Endothelial cell of umbilical vein (primary cell): Measurements from ENCODE around the gene CCR8. TPM values are rescaled to one million over a fixed set of nuclear protein-coding genes. Genes with fewer than 3 reads are reported as not detected.

Experiments
- BruUV-seq: library from RNA; stranded (reverse); fragments of 400-500 nt; replicated peaks from 2 replicates; lab custom pipeline; 2021; lab: Mats Ljungman, UMichigan
- CTCF ChIA-PET: fragments of 300-600, 350-600 bp; sonication (Branson Sonifier 250); formaldehyde crosslinking; loops from one replicate; lab custom pipeline; 2021; ENCODE audit warnings: antibody characterized with exemption, inconsistent platforms; lab: Charles Lee
- POLR2A ChIA-PET: fragments of 300-600, 350-600 bp; sonication (Branson Sonifier 250); formaldehyde crosslinking; loops from one replicate; lab custom pipeline; 2021; ENCODE audit warnings: antibody characterized with exemption, inconsistent platforms; lab: Charles Lee
- DNase-seq: peaks from one replicate; pipeline ENCODE4 v3.0.0-alpha.2; 2011; ENCODE audit warnings: low read depth, low spot score
- FAIRE-seq: peaks from 2 replicates; lab custom pipeline; 2011; peaks lifted over from hg19 to GRCh38; lab: Jason Lieb, UNC
- H2AFZ ChIP-seq: 2 replicates; pipeline ENCODE4 v1.6.0; 2012; ENCODE audit warnings: low read depth, low read length, control low read depth, inconsistent platforms
- H3K27ac ChIP-seq: 2 replicates; pipeline ENCODE4 v1.5.1; 2011; ENCODE audit warnings: low read depth, mild to moderate bottlenecking, control low read depth, low read length, moderate library complexity; ENCODE audit not compliant: insufficient read depth
- H3K27me3 ChIP-seq, 2 experiments: 2 replicates each; pipeline versions ENCODE4 v1.6.0 to v1.6.1; 2011; ENCODE audit warnings: low read length in 2 of 2, mixed read lengths in 1 of 2; ENCODE audit not compliant: control insufficient read depth in 2 of 2, insufficient read depth in 2 of 2
- H3K36me3 ChIP-seq, 2 experiments: 2 replicates in 1 of 2; 3 replicates in 1 of 2; pipeline ENCODE4 v1.5.1; 2011; ENCODE audit warnings: low read length in 2 of 2, mild to moderate bottlenecking in 1 of 2, moderate library complexity in 1 of 2; ENCODE audit not compliant: control insufficient read depth in 2 of 2, insufficient read depth in 2 of 2; ENCODE audit errors: extremely low read depth in 1 of 2
- H3K4me1 ChIP-seq: 3 replicates; pipeline ENCODE4 v1.5.1; 2011; ENCODE audit warnings: mild to moderate bottlenecking, low read length; ENCODE audit not compliant: control insufficient read depth, insufficient read depth; ENCODE audit errors: extremely low read depth
- H3K4me2 ChIP-seq: 2 replicates; pipeline ENCODE4 v1.6.1; 2011; ENCODE audit warnings: low read length, control low read depth, mixed read lengths; ENCODE audit not compliant: insufficient read depth
- H3K4me3 ChIP-seq, 3 experiments: fragments of 200-600 bp in 1 of 3; sonication (generic), shearing (Covaris generic) in 1 of 3; replicated peaks in 1 of 3; 2 replicates each; pipeline ENCODE4 v1.5.1; 2011 to 2016; ENCODE audit warnings: control low read depth in 3 of 3, low read length in 3 of 3, mild to moderate bottlenecking in 2 of 3, inconsistent platforms in 1 of 3, low read depth in 1 of 3, moderate library complexity in 1 of 3; ENCODE audit not compliant: insufficient read depth in 1 of 3
- H3K79me2 ChIP-seq: 2 replicates; pipeline ENCODE4 v1.6.0; 2012; ENCODE audit warnings: low read length, inconsistent platforms; ENCODE audit not compliant: control insufficient read depth, insufficient read depth
- H3K9ac ChIP-seq: replicated peaks from 2 replicates; pipeline ENCODE3; 2011; ENCODE audit warnings: low read length, control low read depth; ENCODE audit not compliant: insufficient read depth; ENCODE audit errors: extremely low read depth
- H3K9me1 ChIP-seq: replicated peaks from 3 replicates; pipeline ENCODE4 v1.6.0; 2011; ENCODE audit warnings: mild to moderate bottlenecking, low read length; ENCODE audit not compliant: control insufficient read depth, insufficient read depth; ENCODE audit errors: extremely low read depth
- H3K9me3 ChIP-seq: replicated peaks from 2 replicates; pipeline ENCODE4 v1.5.1; 2012; ENCODE audit warnings: low read length, inconsistent platforms; ENCODE audit not compliant: control insufficient read depth, insufficient read depth
- H4K20me1 ChIP-seq: replicated peaks from 2 replicates; pipeline ENCODE3; 2011; ENCODE audit warnings: mild to moderate bottlenecking, low read length; ENCODE audit not compliant: control insufficient read depth, insufficient read depth; ENCODE audit errors: extremely low read depth
- EZH2 ChIP-seq: IDR thresholded peaks from 2 replicates; pipeline ENCODE4 v1.6.1; 2012; ENCODE audit warnings: borderline replicate concordance, low read depth, mild to moderate bottlenecking, moderate library complexity, low read length, inconsistent platforms; ENCODE audit not compliant: severe bottlenecking
- FOS ChIP-seq: IDR thresholded peaks from 2 replicates; pipeline ENCODE4 v1.6.1; 2011; ENCODE audit warnings: mild to moderate bottlenecking, low read length, moderate library complexity, borderline replicate concordance; ENCODE audit not compliant: insufficient read depth
- GATA2 ChIP-seq: IDR thresholded peaks from 2 replicates; pipeline ENCODE4 v1.7.0; 2011; ENCODE audit warnings: low read depth, mild to moderate bottlenecking, moderate library complexity, mixed read lengths, low read length; ENCODE audit not compliant: insufficient read length, insufficient read depth
- JUN ChIP-seq: IDR thresholded peaks from 2 replicates; pipeline ENCODE4 v1.6.1; 2011; ENCODE audit warnings: borderline replicate concordance, low read depth; ENCODE audit not compliant: insufficient read length, insufficient read depth
- MAX ChIP-seq: IDR thresholded peaks from 2 replicates; pipeline ENCODE4 v1.6.1; 2011; ENCODE audit not compliant: insufficient read depth, insufficient read length
- MYC ChIP-seq: IDR thresholded peaks from one replicate; pipeline ENCODE4 v1.6.1; 2011; ENCODE audit warnings: mild to moderate bottlenecking, low read depth, low read length
- POLR2A ChIP-seq: IDR thresholded peaks from 2 replicates; pipeline ENCODE4 v1.6.1; 2012; ENCODE audit warnings: low read depth, mild to moderate bottlenecking, control low read depth, low read length
- POLR2AphosphoS5 ChIP-seq: IDR thresholded peaks from 2 replicates; pipeline ENCODE4 v1.6.1; 2012; ENCODE audit warnings: low read depth, mild to moderate bottlenecking, control low read depth, low read length, moderate library complexity; ENCODE audit not compliant: insufficient read depth
- dilution Hi-C: fragments of 300-500 bp; cut with MboI; formaldehyde crosslinking; loops from one replicate; pipeline ENCODE4 v1.15.0; 2019; ENCODE audit warnings: low sequenced_read_pairs; ENCODE audit not compliant: extremely low pct_ligation_motif_present
- intact Hi-C: fragments of 100-400 bp; cut with micrococcal nuclease; formaldehyde crosslinking; loops from one replicate; pipeline ENCODE4 v1.10.0; 2022
- polyA plus RNA-seq, 4 experiments: library from polyadenylated mRNA; depleted of rRNA in 3 of 4; stranded (reverse) in 3 of 4; unstranded in 1 of 4; fragments of >200 nt; gene quantifications; 2 replicates each; pipeline versions ENCODE4 v1.2.1 to v1.2.3, GENCODE V29; 2011 to 2012; ENCODE audit warnings: missing spikeins in 1 of 4
- total RNA-seq: library from RNA; stranded (reverse); gene quantifications from 2 replicates; pipeline ENCODE4 v1.2.3, GENCODE V29; 2021
- TF ChIP-seq, protein P1 (sequence below), 2 donors: IDR thresholded peaks; 1 replicate in 1 of 2; 2 replicates in 1 of 2; pipeline ENCODE4 v1.5.1; 2011; ENCODE audit warnings: low read length in 2 of 2, mild to moderate bottlenecking in 2 of 2, moderate library complexity in 2 of 2, control low read depth in 1 of 2, inconsistent platforms in 1 of 2, low read depth in 1 of 2; ENCODE audit not compliant: insufficient read depth in 1 of 2; ENCODE audit errors: extremely low read depth in 1 of 2

CCR8 gene
- total and polyA plus RNA-seq, 2 donors (not counting 3 experiments of a cell fraction or from before 2014, with no cell fraction given): not detected

DNA sequence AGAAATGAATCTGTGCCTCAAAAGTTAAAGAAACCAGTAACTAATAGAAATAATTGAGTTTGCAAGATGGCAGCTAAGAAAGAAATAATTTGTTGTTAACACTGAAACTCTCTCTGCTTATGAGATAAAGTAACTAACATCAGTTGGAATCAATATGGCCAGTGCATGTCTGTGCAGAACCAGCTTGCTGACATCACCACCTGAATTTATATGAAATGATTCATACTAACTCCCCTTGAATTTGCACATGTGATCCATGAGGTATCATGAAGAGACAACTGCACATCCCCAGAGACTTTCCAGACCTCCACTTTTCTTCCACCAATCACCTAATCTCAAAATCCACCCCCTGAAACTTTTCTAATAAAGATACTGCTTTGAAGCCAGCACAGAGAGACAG lies 43.3 kb downstream of the CCR8 start:
- Histone ChIP-seq H2AFZ (no peak overlapping the region), H3K9me1 (no peaks in the 10 kb centered on the region), H3K4me1 (peaks cover 11% of the 10 kb centered on the region), H3K27me3 (peaks cover 0 to 2% of the 10 kb centered on the region in 2 experiments), H3K9me3 (no peaks in the 10 kb centered on the region), H3K36me3 (no peaks in the 10 kb centered on the region), H3K79me2 (no peaks in the 10 kb centered on the region), H4K20me1 (no peaks in the 10 kb centered on the region), H3K4me2 (no peak overlapping the region), H3K4me3 (no peak overlapping the region), H3K27ac (no peak overlapping the region), H3K9ac (no peak overlapping the region)
- TF ChIP-seq POLR2AphosphoS5 (no peak), EZH2 (no peak), MYC (no peak), MAX (no peak), POLR2A (no peak), JUN (no peak), GATA2 (no peak), FOS (no peak)
- TF ChIP-seq, protein P1, sequence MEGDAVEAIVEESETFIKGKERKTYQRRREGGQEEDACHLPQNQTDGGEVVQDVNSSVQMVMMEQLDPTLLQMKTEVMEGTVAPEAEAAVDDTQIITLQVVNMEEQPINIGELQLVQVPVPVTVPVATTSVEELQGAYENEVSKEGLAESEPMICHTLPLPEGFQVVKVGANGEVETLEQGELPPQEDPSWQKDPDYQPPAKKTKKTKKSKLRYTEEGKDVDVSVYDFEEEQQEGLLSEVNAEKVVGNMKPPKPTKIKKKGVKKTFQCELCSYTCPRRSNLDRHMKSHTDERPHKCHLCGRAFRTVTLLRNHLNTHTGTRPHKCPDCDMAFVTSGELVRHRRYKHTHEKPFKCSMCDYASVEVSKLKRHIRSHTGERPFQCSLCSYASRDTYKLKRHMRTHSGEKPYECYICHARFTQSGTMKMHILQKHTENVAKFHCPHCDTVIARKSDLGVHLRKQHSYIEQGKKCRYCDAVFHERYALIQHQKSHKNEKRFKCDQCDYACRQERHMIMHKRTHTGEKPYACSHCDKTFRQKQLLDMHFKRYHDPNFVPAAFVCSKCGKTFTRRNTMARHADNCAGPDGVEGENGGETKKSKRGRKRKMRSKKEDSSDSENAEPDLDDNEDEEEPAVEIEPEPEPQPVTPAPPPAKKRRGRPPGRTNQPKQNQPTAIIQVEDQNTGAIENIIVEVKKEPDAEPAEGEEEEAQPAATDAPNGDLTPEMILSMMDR (IDR thresholded peaks at IDR 0.05; ENCODE audit: extremely low read depth in 1 of 2, insufficient read depth in 1 of 2, low read depth in 1 of 2, low read length in 2 of 2): no peak
- DNase-seq: no peak
- POLR2A ChIA-PET: no interaction called here
- no TSS peak for BruUV-seq
- CTCF ChIA-PET: interaction anchor here (1.3 kb wide), 1 partner anchor 82 kb away, joined by 3 read pairs; no protein-coding TSS in a partner anchor
- dilution Hi-C loops: no loop called here
- intact Hi-C loops: no loop called here
- FAIRE-seq: no peak
